Keratinocyte (primary cell): ENCODE measurements around the gene QSOX2. TPM values are rescaled to one million over a fixed set of nuclear protein-coding genes. Genes with fewer than 3 reads are reported as not detected.

Source experiments
- DNase-seq: peaks from one replicate; pipeline ENCODE4 v3.0.0-alpha.2; 2011; ENCODE audit warnings: low read depth, missing footprints, low spot score
- FAIRE-seq: peaks from 2 replicates; lab custom pipeline; 2011; peaks lifted over from hg19 to GRCh38; lab: Jason Lieb, UNC
- H2AFZ ChIP-seq: 2 replicates; pipeline ENCODE4 v1.6.0; 2012; ENCODE audit warnings: low read length, control low read depth, inconsistent platforms; ENCODE audit not compliant: control insufficient read depth
- H3K27ac ChIP-seq: 2 replicates; pipeline ENCODE4 v1.5.1; 2011; ENCODE audit warnings: low read length; ENCODE audit not compliant: control insufficient read depth, insufficient read depth
- H3K27me3 ChIP-seq: 3 replicates; pipeline ENCODE4 v1.6.0; 2011; ENCODE audit warnings: low read length; ENCODE audit not compliant: control insufficient read depth, insufficient read depth; ENCODE audit errors: extremely low read depth
- H3K36me3 ChIP-seq, 2 experiments: 2 replicates in 1 of 2; 3 replicates in 1 of 2; pipeline ENCODE4 v1.5.1; 2011; ENCODE audit warnings: low read length in 2 of 2, mild to moderate bottlenecking in 1 of 2; ENCODE audit not compliant: control insufficient read depth in 2 of 2, insufficient read depth in 2 of 2; ENCODE audit errors: extremely low read depth in 1 of 2
- H3K4me1 ChIP-seq: 3 replicates; pipeline ENCODE4 v1.5.1; 2011; ENCODE audit warnings: low read length; ENCODE audit not compliant: control insufficient read depth, insufficient read depth; ENCODE audit errors: extremely low read depth
- H3K4me2 ChIP-seq: 3 replicates; pipeline ENCODE4 v1.6.0; 2011; ENCODE audit warnings: low read depth, low read length; ENCODE audit not compliant: control insufficient read depth, insufficient read depth; ENCODE audit errors: extremely low read depth
- H3K4me3 ChIP-seq, 3 experiments: fragments of 200-600 bp in 1 of 3; sonication (generic) in 1 of 3; 2 replicates in 2 of 3; 3 replicates in 1 of 3; pipeline ENCODE4 v1.5.1; 2011 to 2016; ENCODE audit warnings: low read length in 3 of 3, mild to moderate bottlenecking in 3 of 3, control low read depth in 2 of 3, inconsistent platforms in 1 of 3, low read depth in 1 of 3, mixed read lengths in 1 of 3, mixed run types in 1 of 3, moderate library complexity in 1 of 3; ENCODE audit not compliant: control insufficient read depth in 2 of 3, insufficient read depth in 2 of 3; ENCODE audit errors: extremely low read depth in 1 of 3
- H3K79me2 ChIP-seq: 2 replicates; pipeline ENCODE4 v1.6.0; 2012; ENCODE audit warnings: low read length; ENCODE audit not compliant: control insufficient read depth, insufficient read depth
- H3K9ac ChIP-seq: 3 replicates; pipeline ENCODE4 v1.6.0; 2011; ENCODE audit warnings: low read length; ENCODE audit not compliant: control insufficient read depth, insufficient read depth; ENCODE audit errors: extremely low read depth
- H3K9me1 ChIP-seq: 3 replicates; pipeline ENCODE4 v1.6.0; 2011; ENCODE audit warnings: low read length; ENCODE audit not compliant: control insufficient read depth, insufficient read depth; ENCODE audit errors: extremely low read depth
- H3K9me3 ChIP-seq: 2 replicates; pipeline ENCODE4 v1.5.1; 2012; ENCODE audit warnings: low read depth, low read length; ENCODE audit not compliant: control insufficient read depth
- H4K20me1 ChIP-seq: 3 replicates; pipeline ENCODE4 v1.6.0; 2011; ENCODE audit warnings: low read length; ENCODE audit not compliant: control insufficient read depth, insufficient read depth; ENCODE audit errors: extremely low read depth
- CTCF ChIP-seq, 3 experiments: IDR thresholded peaks in 1 of 3; conservative IDR thresholded peaks in 1 of 3; optimal IDR thresholded peaks in 1 of 3; 2 replicates in 2 of 3; 3 replicates in 1 of 3; pipeline versions ENCODE3 to v1.5.1; 2011; ENCODE audit warnings: low read length in 3 of 3, mild to moderate bottlenecking in 3 of 3, moderate library complexity in 2 of 3, control low read depth in 1 of 3, inconsistent platforms in 1 of 3; ENCODE audit not compliant: insufficient read depth in 2 of 3; ENCODE audit errors: extremely low read depth in 1 of 3
- EZH2 ChIP-seq: IDR thresholded peaks from one replicate; pipeline ENCODE4 v1.6.1; 2012; ENCODE audit warnings: inconsistent platforms, mild to moderate bottlenecking, low read length, moderate library complexity
- dilution Hi-C: fragments of 300-500 bp; cut with MboI; formaldehyde crosslinking; loops from one replicate; pipeline ENCODE4 v1.7.0; 2020; ENCODE audit warnings: low sequenced_read_pairs; ENCODE audit not compliant: extremely low pct_ligation_motif_present
- polyA plus RNA-seq, 5 experiments: library from polyadenylated mRNA; depleted of rRNA in 3 of 5; stranded (reverse) in 3 of 5; stranded (forward) in 1 of 5; unstranded in 1 of 5; fragments of >200 nt; gene quantifications; 1 replicate in 1 of 5; 2 replicates in 3 of 5; 3 replicates in 1 of 5; pipeline versions ENCODE4 v1.2.1 to v1.2.3, GENCODE V29; 2011 to 2012; ENCODE audit warnings: missing spikeins in 2 of 5, low read depth in 1 of 5, low replicate concordance in 1 of 5

The QSOX2 gene
- polyA plus RNA-seq, 1 donor (not counting 4 experiments of a cell fraction or from before 2014, with no cell fraction given) = 11.9 TPM

GRCh38 chr9:136286359-136286986 lies 40.9 kb upstream of the QSOX2 start:
- no peak for DNase-seq
- no peaks in the 10 kb centered on the region for H3K9me1 ChIP-seq
- no peaks in the 10 kb centered on the region for H3K9me3 ChIP-seq
- H3K36me3 ChIP-seq = no peaks in the 10 kb centered on the region
- H3K79me2 ChIP-seq = no peaks in the 10 kb centered on the region
- peaks cover 3% of the 10 kb centered on the region for H3K4me1 ChIP-seq
- no peak for FAIRE-seq
- no peak overlapping the region for H2AFZ ChIP-seq
- dilution Hi-C loops = no loop called here
- no peaks in the 10 kb centered on the region for H4K20me1 ChIP-seq
- peaks cover 24% of the 10 kb centered on the region for H3K27me3 ChIP-seq
- no peak overlapping the region for H3K27ac ChIP-seq
- no peak overlapping the region for H3K4me3 ChIP-seq
- no peak overlapping the region for H3K9ac ChIP-seq
- no peak overlapping the region for H3K4me2 ChIP-seq
- TF ChIP-seq EZH2 (no peak), CTCF (optimal IDR thresholded peaks at IDR 0.05 in 1 of 3, IDR thresholded peaks at IDR 0.05 in 1 of 3, conservative IDR thresholded peaks at IDR 0.05 in 1 of 3; ENCODE audit: extremely low read depth in 1 of 3, insufficient read depth in 2 of 3, low read length in 3 of 3) (no peak)

DNA sequence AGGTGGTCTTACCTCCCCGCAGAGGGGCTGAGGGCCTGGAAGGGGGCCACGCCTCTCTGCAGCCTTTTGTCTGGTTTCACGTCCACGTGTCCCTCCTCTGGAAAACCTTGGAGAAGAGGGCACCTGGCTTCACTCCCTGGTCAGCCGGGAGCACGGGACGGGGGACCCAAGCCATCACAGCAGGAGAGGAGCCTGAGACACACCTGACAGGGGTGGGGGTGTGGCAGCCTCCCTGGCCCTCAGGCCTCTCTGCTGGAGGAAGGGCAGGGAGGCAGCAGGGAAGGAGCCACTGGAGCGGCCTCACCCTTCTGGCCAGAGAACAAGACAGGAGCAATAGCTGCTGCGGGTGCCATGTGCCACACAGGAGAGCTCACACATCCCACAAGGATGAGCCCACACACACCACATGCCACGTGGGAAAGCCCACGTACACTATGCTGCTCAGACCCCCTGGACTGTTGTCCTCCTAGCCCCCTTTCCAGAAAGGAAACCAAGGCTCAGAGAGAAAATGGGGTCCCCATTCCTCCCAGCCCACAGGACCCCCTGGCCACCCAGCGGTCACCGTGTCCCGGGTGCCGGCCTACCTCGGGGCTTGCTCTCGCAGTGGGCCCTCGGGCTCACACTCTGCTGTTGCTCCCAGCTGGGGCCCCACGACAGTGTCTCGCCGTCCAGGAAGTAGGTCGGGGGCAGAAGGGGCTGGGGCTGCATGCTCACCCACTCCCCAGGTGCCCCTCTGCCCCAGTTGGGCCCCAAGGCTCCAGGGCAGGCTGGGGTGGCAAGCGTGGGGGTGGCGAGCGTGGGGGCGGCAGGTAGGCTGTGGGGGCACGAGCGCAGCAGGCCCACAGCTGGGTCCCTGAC lies 40.1 kb upstream of the QSOX2 start:
- dilution Hi-C loops = no loop called here
- H2AFZ ChIP-seq = no peak overlapping the region
- no peaks in the 10 kb centered on the region for H3K79me2 ChIP-seq
- H3K9ac ChIP-seq = no peak overlapping the region
- H3K9me1 ChIP-seq = no peaks in the 10 kb centered on the region
- H3K9me3 ChIP-seq = no peaks in the 10 kb centered on the region
- H3K4me3 ChIP-seq = no peak overlapping the region
- H3K4me1 ChIP-seq = peaks cover 3% of the 10 kb centered on the region
- no peak for TF ChIP-seq CTCF (optimal IDR thresholded peaks at IDR 0.05 in 1 of 3, IDR thresholded peaks at IDR 0.05 in 1 of 3, conservative IDR thresholded peaks at IDR 0.05 in 1 of 3; ENCODE audit: extremely low read depth in 1 of 3, insufficient read depth in 2 of 3, low read length in 3 of 3)
- no peak for TF ChIP-seq EZH2
- H3K36me3 ChIP-seq = no peaks in the 10 kb centered on the region
- no peak overlapping the region for H3K4me2 ChIP-seq
- no peaks in the 10 kb centered on the region for H4K20me1 ChIP-seq
- DNase-seq (no peak), FAIRE-seq (no peak)
- no peak overlapping the region for H3K27ac ChIP-seq
- H3K27me3 ChIP-seq = peaks cover 18% of the 10 kb centered on the region
